Measurements from ENCODE around the gene ZNF778.

Gene ZNF778

GRCh38 chr16:89277641-89278341, 60.3 kb downstream of the ZNF778 start:
- no peak for DNase-seq (ENCODE audit: low spot score)

DNA sequence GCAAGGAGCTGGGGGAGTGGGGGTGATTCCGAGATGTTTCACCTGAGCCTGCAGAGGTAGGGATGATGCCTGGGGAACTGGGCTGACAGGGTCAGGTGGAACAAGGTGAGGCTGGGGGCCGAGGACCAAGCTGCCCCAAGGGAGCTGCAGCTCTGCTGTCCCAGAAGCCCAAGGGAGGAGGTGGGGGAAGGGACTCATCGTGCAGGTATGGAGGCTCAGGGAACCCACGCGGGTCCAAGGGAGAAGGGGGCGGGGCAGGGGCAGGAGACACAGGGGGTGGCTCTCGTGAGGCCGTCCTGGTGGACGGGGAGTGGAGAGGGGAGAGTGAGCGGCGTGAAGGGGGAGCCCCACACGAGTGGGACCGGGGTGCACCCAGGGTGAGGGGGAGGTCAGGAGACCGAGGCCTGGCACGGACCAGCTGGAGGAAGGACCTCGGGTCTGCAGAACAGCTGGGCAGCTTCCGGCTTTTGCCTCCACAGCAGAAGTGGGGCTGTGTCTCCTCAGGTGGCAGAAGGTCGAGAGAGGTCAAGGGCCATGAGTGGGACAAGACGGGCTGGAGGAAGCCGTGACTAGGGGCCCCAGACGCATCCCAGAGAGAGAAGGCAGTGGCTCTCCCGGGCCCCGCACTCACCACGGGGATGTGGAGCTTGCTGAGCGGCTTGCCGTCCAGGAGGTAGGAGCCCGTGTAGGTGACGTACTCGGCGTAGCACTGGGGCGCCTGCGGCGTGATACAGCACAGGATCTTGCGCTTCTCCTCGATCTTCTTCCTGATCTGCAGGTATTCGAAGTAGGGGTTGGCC, 61.1 kb downstream of the ZNF778 start:
- no peak for DNase-seq (ENCODE audit: low spot score)

- DNase-seq (ENCODE audit: low spot score), result no peak
Measured at GRCh38 chr16:89279666-89280481, 62.4 kb downstream of the ZNF778 start.

DNA sequence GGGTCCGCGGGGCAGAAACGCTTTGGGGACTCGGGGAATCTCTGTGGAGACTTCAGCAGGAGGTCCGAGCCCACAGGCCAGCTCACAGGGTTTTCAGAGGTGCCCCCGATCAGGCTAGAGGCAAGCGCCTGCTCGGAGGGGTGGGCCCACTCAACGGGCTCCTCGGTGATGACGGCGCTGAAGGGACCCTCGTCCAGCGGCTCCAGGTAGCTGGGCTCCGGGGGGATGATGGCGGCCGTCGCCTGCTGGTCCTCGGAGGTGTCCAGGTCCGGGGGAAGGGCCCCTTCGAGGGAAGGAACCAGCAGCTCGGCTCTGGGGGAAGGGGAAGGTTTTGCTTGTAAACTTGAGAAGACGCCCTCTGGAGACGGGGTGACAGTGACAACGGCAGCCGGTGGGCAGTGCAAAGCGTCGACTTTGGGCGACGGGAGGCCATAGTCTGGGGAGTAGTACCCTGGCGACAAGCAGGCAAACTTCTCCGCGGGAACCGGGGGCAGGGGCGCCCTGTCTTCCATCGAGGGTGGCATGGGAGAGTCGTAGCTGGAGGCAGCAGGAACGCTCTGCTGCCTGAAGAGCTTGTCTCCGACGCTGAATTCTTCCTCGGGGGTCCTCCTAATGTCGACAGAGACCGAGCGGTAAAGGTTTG, 63.2 kb downstream of the ZNF778 start:
- DNase-seq (ENCODE audit: low spot score), result no peak

GRCh38 chr16:89281189-89281577, 63.7 kb downstream of the ZNF778 start:
- no peak for DNase-seq (ENCODE audit: low spot score)

DNA sequence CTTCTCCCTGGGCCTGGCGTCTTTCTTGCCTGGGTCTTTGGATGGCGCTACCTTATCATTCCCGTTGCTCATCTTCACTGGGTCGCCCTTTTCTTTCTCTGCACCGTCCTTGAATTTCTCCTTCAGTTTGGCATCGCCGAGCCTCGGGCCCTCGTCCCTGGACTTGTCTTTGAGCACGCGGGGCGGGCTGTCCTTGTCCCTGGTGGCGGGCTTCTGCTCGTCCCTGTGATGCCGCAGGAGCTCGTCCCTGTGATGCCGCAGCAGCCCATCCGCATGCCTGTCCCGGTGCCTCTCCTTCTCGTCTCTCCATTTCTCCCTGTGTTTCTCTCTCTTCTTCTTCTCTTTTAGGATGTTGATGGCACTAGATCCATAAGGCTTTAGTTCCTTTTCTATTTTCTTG, 64.3 kb downstream of the ZNF778 start:
- no peak for DNase-seq (ENCODE audit: low spot score)

GRCh38 chr16:89282523-89282922, 65.0 kb downstream of the ZNF778 start:
- no peak for DNase-seq (ENCODE audit: low spot score)

- DNase-seq (ENCODE audit: low spot score), result no peak
Measured at GRCh38 chr16:89283449-89283848, 65.9 kb downstream of the ZNF778 start.

- no peak for DNase-seq (ENCODE audit: low spot score)
Measured at GRCh38 chr16:89285381-89285780, 67.9 kb downstream of the ZNF778 start.

DNA sequence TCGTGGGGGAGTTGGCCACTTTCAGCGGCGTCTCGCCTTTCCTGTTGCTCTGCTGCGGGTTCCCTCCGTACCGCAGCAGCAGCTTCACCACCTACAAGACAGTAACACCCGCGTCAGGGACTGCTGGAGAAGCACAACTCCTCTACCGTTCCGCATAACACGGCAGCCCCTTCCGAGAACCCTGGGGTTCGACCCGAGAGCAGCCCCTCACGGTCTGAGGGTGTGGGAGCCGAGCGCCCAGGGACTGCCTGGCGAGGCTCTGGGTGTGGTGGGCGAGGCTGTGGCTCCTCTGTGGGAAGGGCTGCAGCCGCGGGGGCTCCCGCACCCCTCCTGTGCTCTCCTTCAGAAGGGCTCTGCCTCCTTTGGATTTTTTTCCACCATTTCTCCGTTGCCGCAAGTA, 68.6 kb downstream of the ZNF778 start:
- DNase-seq (ENCODE audit: low spot score), result no peak
